Measurements from ENCODE around the gene LOXL4.

GRCh38 chr10:98255146-98255877, 12.7 kb downstream of the LOXL4 start:
- TF ChIP-seq MYC (IDR thresholded peaks at IDR 0.05; ENCODE audit: low read depth, low read length) (no peak), CTCF (IDR thresholded peaks at IDR 0.05; ENCODE audit: low read depth, low read length) (no peak)

All from NB4 (cell line).